Activated naive CD4-positive, alpha-beta T cell treated with anti-CD3 and anti-CD28 coated beads, Interleukin-2, amount 50 U/mL, for 24 hours (primary cell): ENCODE measurements around the gene TUBA4B.

ENCODE experiments used
- H3K27ac Mint-ChIP-seq: one replicate; pipeline ENCODE4 v1.8.0; 2021; ENCODE audit warnings: mild to moderate bottlenecking, mixed read lengths
- H3K27me3 Mint-ChIP-seq: one replicate; pipeline ENCODE4 v1.8.0; 2021; ENCODE audit warnings: mixed read lengths
- H3K36me3 Mint-ChIP-seq: one replicate; pipeline ENCODE4 v1.8.0; 2021; ENCODE audit warnings: mixed read lengths
- H3K4me1 Mint-ChIP-seq: one replicate; pipeline ENCODE4 v1.8.0; 2021; ENCODE audit warnings: mixed read lengths
- H3K4me3 Mint-ChIP-seq: one replicate; pipeline ENCODE4 v1.8.0; 2021; ENCODE audit warnings: mild to moderate bottlenecking, mixed read lengths
- H3K9me3 Mint-ChIP-seq: one replicate; pipeline ENCODE4 v1.8.0; 2021; ENCODE audit warnings: mixed read lengths

Gene TUBA4B

GRCh38 chr2:219252900-219253752 is at the start of gene TUBA4B:
TSS of gene TUBA4B (plus strand) at chr2:219253243. CDS start at chr2:219253408, 165 bp downstream.
- Mint-ChIP-seq H3K27me3 (no peaks in the 10 kb centered on the region), H3K4me3 (peak within 1 kb of the TSS; percentile 87), H3K36me3 (peaks cover 16% of the 10 kb centered on the region), H3K27ac (peak within 1 kb of the TSS; percentile 96), H3K9me3 (no peaks in the 10 kb centered on the region), H3K4me1 (peaks cover 56% of the 10 kb centered on the region)

GRCh38 chr2:219204425-219205164 is 48.4 kb upstream of the TUBA4B start:
- Mint-ChIP-seq H3K9me3 (no peaks in the 10 kb centered on the region), H3K4me3 (no peak overlapping the region), H3K27ac (no peak overlapping the region), H3K27me3 (no peaks in the 10 kb centered on the region), H3K4me1 (peaks cover 33% of the 10 kb centered on the region), H3K36me3 (peaks cover 3% of the 10 kb centered on the region)

GRCh38 chr2:219205165-219205538 is 47.9 kb upstream of the TUBA4B start:
- no peak overlapping the region for H3K4me3 Mint-ChIP-seq
- no peaks in the 10 kb centered on the region for H3K9me3 Mint-ChIP-seq
- peaks cover 3% of the 10 kb centered on the region for H3K36me3 Mint-ChIP-seq
- H3K4me1 Mint-ChIP-seq: peaks cover 37% of the 10 kb centered on the region
- peak overlapping the region; percentile 35 for H3K27ac Mint-ChIP-seq
- no peaks in the 10 kb centered on the region for H3K27me3 Mint-ChIP-seq

GRCh38 chr2:219205981-219206327 is 47.1 kb upstream of the TUBA4B start:
- H3K27ac Mint-ChIP-seq: peak overlapping the region; percentile 96
- peaks cover 36% of the 10 kb centered on the region for H3K4me1 Mint-ChIP-seq
- peak overlapping the region; percentile 90 for H3K4me3 Mint-ChIP-seq
- H3K27me3 Mint-ChIP-seq: no peaks in the 10 kb centered on the region
- H3K9me3 Mint-ChIP-seq: no peaks in the 10 kb centered on the region
- H3K36me3 Mint-ChIP-seq: peaks cover 3% of the 10 kb centered on the region

- Mint-ChIP-seq H3K36me3 (peaks cover 3% of the 10 kb centered on the region), H3K4me3 (peak within 1 kb of the TSS; percentile 90), H3K27ac (peak within 1 kb of the TSS; percentile 96), H3K9me3 (no peaks in the 10 kb centered on the region), H3K27me3 (no peaks in the 10 kb centered on the region), H3K4me1 (peaks cover 42% of the 10 kb centered on the region)
Observed at GRCh38 chr2:219206328-219207133, 46.5 kb upstream of the TUBA4B start, which contains the start of gene ZFAND2B. TSS of gene ZFAND2B (plus strand) at chr2:219206782. CDS start at chr2:219206988, 206 bp downstream.

- peak overlapping the region; percentile 77 for H3K4me3 Mint-ChIP-seq
- H3K27ac Mint-ChIP-seq: peak overlapping the region; percentile 51
- H3K4me1 Mint-ChIP-seq: peaks cover 42% of the 10 kb centered on the region
- no peaks in the 10 kb centered on the region for H3K27me3 Mint-ChIP-seq
- peaks cover 5% of the 10 kb centered on the region for H3K36me3 Mint-ChIP-seq
- H3K9me3 Mint-ChIP-seq: no peaks in the 10 kb centered on the region
Observed at GRCh38 chr2:219207134-219207883, 45.7 kb upstream of the TUBA4B start.

GRCh38 chr2:219207884-219208740 is 44.9 kb upstream of the TUBA4B start:
- Mint-ChIP-seq H3K4me3 (peak overlapping the region; percentile 68), H3K27me3 (no peaks in the 10 kb centered on the region), H3K27ac (peak overlapping the region; percentile 41), H3K36me3 (peaks cover 5% of the 10 kb centered on the region), H3K9me3 (no peaks in the 10 kb centered on the region), H3K4me1 (peaks cover 42% of the 10 kb centered on the region)

GRCh38 chr2:219209236-219210195 is 43.5 kb upstream of the TUBA4B start:
- H3K27me3 Mint-ChIP-seq: no peaks in the 10 kb centered on the region
- peak overlapping the region; percentile 59 for H3K27ac Mint-ChIP-seq
- no peak overlapping the region for H3K4me3 Mint-ChIP-seq
- H3K36me3 Mint-ChIP-seq: peaks cover 5% of the 10 kb centered on the region
- peaks cover 42% of the 10 kb centered on the region for H3K4me1 Mint-ChIP-seq
- no peaks in the 10 kb centered on the region for H3K9me3 Mint-ChIP-seq

- Mint-ChIP-seq H3K36me3 (peaks cover 5% of the 10 kb centered on the region), H3K4me1 (peaks cover 42% of the 10 kb centered on the region), H3K27ac (no peak overlapping the region), H3K4me3 (no peak overlapping the region), H3K9me3 (no peaks in the 10 kb centered on the region), H3K27me3 (no peaks in the 10 kb centered on the region)
Observed at GRCh38 chr2:219210196-219210885, 42.7 kb upstream of the TUBA4B start.

GRCh38 chr2:219210886-219211362 is 42.1 kb upstream of the TUBA4B start:
- Mint-ChIP-seq H3K27me3 (no peaks in the 10 kb centered on the region), H3K9me3 (no peaks in the 10 kb centered on the region), H3K27ac (no peak overlapping the region), H3K4me3 (no peak overlapping the region), H3K4me1 (peaks cover 42% of the 10 kb centered on the region), H3K36me3 (peaks cover 5% of the 10 kb centered on the region)

- Mint-ChIP-seq H3K4me1 (peaks cover 38% of the 10 kb centered on the region), H3K27me3 (no peaks in the 10 kb centered on the region), H3K36me3 (peaks cover 5% of the 10 kb centered on the region), H3K4me3 (no peak overlapping the region), H3K27ac (no peak overlapping the region), H3K9me3 (no peaks in the 10 kb centered on the region)
Observed at GRCh38 chr2:219213026-219213415, 40.0 kb upstream of the TUBA4B start.

- no peaks in the 10 kb centered on the region for H3K27me3 Mint-ChIP-seq
- peaks cover 2% of the 10 kb centered on the region for H3K36me3 Mint-ChIP-seq
- no peak overlapping the region for H3K27ac Mint-ChIP-seq
- peaks cover 34% of the 10 kb centered on the region for H3K4me1 Mint-ChIP-seq
- no peaks in the 10 kb centered on the region for H3K9me3 Mint-ChIP-seq
- H3K4me3 Mint-ChIP-seq: no peak overlapping the region
Observed at GRCh38 chr2:219213486-219214071, 39.5 kb upstream of the TUBA4B start.
